ENCODE measurements around the gene PSENEN.

DNA sequence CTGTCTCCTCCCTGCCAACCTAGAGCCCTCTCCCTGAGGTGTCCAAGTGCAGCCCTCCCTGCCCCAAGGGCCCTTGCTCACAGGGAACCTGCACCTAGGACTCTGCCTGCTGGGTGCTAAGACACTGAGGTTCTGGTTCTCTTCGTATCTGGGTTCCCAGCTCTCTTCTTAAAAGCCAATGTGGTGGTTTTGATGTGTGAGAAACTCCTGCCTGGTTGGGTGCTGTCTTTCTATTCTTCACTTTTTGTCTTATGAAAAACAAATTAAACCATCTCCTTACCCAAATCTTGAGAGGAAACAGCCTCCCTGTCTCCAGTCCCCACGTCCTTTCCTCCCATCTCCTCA, 32.0 kb upstream of the PSENEN start:
- no peak for TF ChIP-seq YY1 (IDR thresholded peaks at IDR 0.05; ENCODE audit: insufficient read depth, insufficient read length)
- TF ChIP-seq ZNF274 (IDR thresholded peaks at IDR 0.05; ENCODE audit: low read depth, low read length) = no peak
- no peak for TF ChIP-seq SUZ12 (IDR thresholded peaks at IDR 0.05; ENCODE audit: extremely low read depth, insufficient read depth, insufficient read length)
